ENCODE results near the gene SAPCD1.

The SAPCD1 gene

DNA sequence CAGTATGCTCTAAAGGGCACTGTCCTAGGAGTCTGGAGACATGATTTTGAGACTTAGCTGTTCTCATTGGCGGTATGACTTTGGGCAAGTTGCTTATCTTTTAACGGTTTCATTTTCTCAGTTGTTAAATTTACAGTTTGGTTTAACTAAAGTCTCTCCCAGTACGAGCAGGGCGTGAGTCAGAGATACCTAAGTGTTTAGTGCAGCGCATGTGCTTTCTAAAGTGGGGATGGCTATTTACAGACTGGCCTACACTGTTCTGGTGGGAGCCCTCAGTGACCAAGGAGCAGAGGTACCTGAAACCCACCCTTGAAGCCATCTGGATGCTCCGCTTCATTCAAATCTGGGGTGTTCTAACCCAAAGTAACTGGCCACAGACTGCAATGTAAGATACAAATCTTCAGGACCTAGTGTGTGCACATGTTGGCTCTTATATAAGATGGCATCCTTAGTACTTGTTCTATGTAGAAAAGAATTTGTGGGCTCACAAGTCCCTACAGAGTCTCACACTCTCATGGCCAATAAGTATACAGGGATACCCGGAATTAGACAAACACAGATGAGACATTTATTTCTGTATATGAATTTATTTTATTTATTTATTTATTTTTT is 11.9 kb upstream of the SAPCD1 start:
- DNase-seq (no peak), ATAC-seq (no peak)

DNA sequence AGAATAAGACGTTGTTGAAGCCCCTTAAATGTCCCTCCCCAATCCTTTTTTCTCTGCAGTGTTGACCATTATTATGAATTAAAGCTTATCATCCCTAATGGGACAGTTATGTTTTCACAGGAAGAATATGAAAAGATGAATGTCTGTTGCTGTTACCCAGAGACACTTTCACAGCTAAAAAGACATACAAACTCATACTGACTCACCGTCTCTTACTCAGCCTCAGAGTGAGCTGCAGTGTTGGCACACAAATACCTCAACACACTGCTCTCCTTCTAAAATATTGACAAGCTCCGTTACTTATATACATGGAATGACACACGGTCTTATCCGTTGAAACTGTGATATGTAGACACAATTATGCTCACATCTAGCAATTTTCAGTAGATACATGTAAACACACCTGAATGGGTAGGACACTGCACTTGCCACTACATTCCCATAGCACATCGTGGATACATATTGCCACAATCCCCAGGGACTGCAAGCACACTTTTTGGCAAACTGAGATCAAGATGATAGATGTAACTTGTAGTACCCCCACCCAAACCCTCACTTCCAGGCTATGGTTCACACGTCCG is 9.6 kb upstream of the SAPCD1 start:
- DNase-seq (no peak), ATAC-seq (no peak)

DNA sequence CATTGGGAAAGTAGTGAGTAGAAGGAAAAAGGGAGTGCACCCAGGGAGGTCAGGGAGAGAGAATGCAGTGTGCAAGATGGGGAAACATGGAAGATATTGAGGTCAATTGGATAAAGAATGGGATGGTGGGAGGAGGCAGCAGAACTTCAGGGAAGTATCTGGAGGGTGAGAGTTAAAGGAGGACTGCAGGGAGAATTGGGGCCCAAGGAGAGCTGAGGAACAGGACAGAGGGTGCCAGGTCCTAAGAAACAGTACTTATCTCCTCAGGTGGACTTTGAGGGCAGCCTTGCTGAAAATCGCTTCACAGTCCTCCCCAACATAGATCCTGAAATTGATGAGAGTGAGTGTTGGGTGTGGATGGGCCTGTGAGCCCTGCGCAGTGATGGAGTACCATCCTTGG is 4.2 kb upstream of the SAPCD1 start:
- no peak for DNase-seq
- no peak for ATAC-seq

DNA sequence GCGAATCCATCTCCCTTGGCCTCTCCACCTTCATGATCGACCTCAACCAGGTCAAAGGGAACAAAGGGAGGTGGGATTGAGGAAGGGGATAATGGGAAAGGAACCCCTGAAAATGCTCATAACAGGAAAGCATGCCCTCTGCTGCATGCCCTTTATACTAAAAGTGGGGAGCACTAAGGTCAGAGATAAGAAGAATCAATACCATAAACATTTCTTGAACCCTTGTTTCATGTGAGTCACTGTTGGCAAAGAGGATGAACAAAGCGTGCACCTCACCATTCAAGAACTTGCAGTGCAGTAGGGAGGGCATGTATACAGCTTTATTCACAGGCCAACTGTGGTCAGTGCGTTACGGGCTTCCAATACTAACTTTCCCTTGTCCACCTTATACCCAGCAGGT is 1.7 kb upstream of the SAPCD1 start:
- no peak for ATAC-seq
- DNase-seq = no peak

DNA sequence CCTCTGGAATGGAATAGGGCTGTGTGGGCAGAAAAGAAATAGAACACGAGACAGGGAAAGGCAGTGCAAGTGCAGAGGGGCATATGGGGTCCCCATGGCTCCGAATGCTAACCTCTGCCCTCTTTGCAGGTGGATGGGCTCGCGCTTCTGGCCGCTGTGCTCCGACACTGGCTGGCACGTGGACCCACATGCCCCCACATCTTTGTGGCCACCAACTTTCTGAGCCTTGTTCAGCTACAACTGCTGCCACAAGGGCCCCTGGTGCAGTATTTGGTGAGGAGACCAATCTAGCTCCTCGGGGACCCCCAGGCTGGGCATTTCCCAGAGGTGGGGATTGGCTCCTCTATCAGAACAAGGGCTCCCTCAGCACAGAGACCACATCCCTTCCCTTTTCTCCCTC is 1.1 kb upstream of the SAPCD1 start:
- DNase-seq (no peak), ATAC-seq (no peak)

DNA sequence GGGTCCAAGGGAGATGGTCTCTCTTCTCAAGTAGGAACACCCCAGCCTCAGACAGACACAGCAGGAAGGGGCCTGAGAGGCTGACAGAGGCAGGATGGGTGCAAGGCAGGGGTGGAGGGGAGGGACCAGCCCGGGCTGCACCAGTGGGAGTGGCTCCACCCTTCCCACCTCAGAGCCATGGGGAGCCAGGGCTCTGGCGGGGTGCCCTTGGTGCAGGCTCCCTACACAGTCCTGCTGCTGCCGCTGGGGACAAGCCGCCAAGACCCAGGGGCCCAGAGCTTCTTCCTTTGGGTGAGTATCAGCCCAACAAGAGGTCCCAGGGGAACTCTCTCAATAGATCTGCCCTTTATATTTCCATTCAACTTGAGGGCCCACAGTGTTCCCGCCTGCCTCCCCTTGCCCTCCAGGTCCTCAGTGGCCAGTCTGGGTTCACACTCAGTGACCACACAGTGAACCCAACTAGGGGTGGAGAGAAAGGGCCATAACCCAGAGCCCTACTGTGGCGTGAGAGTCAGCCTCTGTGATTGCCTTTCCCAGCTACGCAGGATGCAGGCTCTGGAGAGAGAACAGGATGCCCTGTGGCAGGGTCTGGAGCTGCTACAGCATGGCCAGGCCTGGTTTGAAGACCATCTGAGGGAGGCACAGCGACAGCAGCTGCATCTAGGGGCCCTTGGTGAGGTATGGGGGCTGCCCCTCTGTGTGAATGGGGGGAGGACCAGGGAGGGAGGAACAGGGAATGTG is 592 bp downstream of the SAPCD1 start:
- DNase-seq = no peak
- ATAC-seq = no peak

DNA sequence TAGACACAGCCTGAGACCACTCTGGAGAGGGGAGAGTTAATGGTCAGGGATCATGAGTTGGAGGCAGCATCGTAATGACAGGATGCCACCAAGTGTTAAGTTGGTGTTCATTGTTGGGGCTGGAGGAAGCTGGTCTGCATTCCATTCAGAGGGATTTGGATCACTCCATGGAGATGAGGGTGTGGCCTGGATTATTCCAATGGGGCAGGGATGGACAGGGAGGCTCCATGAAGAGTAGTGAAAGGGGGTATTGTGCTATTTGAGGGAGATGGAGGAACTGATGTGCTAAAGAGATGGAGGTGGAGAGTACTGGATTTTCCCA is 1.1 kb downstream of the SAPCD1 start:
- ATAC-seq (no peak), DNase-seq (no peak)

DNA sequence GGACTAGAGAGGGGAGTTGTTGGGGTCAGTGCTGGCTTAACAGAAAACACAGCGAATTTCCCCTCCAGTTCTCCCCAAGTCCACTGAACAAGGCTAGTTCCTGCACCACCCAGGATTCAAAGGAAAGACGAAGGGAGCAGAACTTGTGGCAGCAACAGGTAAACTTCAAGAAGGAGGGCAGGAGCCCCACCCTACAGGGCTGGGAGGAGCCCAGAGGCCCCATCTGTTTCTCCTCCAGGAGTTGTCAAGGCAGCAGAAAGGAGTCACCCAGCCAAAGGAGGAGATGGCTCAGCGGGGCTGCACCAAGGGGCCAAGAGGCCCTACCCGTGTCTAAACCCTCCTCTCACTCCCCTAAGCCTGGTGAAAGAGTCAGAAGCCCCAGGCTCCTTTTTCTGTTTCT is 1.7 kb downstream of the SAPCD1 start:
- no peak for ATAC-seq
- DNase-seq = no peak

DNA sequence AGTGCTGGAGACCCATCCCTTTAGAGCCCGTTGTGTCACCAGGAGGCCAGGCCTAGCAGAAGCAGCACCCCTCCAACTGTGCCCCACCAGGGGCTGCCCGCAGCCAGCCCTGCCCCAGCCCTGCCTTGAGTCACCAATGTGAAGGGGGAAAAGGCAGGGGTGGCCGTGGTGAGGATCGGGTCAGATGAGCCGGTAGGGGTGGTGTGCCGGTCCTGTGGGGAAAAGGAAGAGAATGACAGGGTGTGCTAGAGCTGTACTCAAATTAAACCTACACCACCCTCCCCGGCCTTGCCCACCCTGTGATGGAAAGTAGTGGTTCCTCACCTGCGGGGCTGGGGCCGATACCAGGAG is 3.1 kb downstream of the SAPCD1 start:
- DNase-seq (no peak), ATAC-seq (peak; percentile 32)

DNA sequence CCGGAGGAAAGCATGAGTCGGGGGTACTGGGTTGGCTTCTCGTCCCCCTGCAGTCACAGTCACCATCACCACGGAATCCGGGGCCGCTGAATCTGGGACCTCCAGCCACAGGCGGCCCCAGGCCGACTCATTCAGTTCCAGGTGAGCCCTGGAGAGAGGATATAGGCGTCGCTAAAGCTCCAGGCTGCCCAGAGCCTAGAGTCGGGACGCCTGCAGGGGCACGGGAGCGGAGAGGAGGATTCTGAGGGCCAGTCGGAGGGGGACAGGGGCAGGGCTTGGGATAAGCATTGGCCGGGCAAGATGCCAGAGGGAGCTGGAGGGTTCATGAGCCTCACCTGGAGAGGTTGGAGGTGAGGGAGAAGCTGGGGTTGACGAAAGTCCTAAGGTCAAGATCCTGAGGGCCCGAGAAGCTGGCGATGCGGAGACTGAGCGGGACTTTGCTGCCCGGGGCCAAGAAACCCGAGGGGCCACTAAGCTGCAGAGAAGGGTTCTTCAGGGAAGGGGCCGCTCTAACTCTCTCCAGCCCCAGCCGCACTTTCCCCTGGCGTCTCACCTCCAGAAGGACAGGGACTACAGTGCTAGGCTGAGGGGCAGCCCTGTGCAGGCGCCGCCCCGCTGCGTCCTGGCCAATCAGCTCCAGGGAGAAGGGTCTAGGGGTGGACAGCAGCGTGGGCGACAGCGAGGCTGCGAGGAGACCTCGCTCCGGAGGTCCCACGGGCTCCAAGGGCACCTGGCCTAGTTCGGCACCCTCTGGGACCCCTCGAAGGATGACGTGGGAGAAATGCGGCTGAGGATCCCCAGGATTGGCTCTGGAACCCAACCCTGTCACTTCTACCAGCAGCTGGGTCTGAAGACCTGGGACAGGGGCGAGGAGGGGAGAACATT is 3.7 kb downstream of the SAPCD1 start:
- DNase-seq (no peak), ATAC-seq (peak; percentile 1)

DNA sequence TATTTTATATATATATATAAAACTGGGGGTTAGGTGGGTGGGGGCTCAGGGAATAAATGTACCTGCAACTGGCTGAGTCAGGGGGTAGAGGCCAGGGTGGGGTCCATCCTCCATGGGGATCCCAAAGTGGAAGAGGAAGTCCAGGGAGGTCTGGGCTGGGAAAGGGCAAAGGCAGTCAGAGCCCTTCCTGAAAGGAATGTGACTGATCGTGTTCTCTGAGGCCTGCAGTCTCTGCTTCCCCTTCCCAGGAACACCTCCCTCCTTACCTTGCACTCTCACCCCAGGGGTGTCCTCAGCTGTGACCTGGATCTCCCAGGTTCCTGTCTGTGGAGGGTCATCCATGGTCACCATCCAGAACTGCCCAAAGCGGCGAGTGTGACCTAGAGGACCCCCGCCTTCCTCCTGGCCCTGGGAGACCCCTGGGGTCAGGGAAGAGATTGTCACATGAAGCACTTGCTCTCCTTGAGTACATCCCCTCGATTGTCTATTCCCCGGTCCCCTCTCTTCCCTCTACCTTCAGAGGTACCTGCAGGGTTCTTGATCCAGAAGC is 4.7 kb downstream of the SAPCD1 start:
- no peak for ATAC-seq
- no peak for DNase-seq

DNA sequence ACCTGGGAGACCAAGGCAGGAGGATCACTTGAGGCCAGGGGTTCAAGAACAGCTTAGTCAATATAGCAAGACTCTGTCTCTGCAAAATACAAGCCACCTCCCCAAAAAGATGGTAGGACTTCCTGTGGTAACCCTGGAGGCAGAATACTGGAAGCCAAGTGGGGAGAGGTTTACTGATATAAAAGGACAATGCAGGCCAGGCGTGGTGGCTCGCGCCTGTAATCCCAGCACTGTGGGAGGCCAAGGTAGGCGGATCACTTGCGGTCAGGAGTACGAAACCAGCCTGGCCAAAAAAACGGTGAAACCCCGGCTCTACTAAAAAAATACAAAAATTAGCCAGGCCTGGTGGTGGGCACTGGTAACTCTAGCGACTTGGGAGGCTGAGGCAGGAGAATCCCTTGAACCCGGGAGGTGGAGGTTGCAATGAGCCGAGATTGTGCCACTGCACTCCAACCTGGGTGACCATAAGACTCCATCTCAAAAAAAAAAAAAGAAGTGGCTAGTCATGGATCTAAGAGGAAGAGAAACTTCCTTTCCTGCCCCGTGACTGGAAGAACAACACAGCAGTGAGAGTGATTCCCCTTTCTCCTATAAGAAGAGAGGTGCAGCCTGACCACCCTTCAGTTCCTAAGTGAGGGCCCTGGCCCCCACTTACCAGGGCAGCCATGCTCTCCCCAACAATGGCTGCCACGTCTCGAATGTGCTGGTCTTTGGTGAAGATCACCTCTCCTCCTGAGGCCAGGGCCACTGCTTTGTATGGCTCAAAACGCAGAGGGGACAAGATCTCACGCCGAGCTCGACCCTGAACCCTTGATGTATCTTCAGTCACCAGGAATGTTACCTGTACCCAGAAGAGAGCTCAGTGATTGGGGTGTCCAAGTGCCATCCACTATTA is 6.2 kb downstream of the SAPCD1 start:
- DNase-seq (no peak), ATAC-seq (no peak)

DNA sequence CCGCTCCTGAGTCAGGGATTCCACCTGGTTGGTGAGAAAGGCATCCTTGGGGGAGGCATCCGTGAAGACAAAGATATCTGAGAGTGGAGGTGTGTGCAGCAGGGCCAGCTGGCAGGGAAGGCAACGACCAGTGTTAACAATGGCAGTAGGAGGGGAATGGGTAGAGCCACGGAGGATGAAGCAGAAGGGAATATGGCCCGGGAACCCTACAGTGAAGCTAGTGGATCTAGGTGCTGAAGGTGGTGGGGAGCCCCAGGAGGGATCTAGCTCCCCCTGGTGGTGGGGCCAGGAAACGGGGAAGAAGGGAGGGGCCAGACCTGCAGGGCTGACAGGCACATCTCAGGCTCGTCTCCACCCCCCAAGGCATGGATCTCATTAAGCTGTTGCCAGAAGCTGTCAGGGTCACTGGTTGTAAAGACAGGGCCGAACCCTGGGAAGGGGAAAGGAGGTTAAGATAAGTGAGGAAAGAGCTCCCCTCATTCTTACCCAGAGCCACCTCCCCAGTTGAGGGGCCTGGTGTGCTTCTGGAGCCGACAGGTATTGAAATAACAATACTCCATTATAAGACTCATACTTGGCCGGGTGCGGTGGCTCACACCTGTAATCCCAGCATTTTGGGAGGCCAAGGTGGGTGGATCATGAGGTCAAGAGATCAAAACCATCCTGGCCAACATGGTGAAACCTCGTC is 7.4 kb downstream of the SAPCD1 start:
- DNase-seq (peak; percentile 87), ATAC-seq (peak; percentile 74)

DNA sequence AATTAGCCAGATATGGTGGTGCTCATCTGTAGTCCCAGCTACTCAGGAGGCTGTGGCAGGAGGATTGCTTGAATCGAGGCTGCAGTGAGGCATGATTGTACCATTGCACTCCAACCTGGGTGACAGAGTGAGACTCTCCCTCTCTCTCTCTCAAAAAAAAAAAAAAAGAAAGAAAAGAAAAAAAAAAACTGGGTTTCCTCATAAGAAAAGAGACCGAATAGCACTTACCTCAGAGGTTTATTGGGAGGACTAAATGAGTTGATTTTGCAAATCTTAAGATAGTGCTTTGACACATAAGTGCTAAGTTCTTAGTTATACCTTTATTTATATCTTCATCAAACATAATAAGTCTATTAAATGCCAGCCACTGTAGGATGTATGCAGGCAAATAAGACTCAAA is 8.4 kb downstream of the SAPCD1 start:
- ATAC-seq = no peak
- no peak for DNase-seq

DNA sequence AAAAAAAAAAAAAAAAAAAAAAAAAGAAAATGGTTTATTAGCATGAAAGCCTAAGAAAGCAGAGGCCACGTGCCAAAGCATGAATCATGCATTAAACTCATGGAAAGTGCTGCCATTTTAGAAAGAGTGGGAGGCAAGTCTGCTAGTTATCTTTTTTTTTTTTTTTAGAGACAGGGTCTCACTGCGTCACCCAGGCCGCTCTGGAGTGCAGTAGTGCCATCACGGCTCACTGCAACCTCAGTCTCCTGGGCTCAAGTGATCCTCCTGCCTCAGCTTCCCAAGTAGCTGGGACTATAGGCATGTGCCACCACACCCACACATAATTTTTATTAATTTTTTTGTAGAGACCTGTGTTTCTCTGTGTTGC is 9.5 kb downstream of the SAPCD1 start:
- ATAC-seq = no peak
- no peak for DNase-seq

DNA sequence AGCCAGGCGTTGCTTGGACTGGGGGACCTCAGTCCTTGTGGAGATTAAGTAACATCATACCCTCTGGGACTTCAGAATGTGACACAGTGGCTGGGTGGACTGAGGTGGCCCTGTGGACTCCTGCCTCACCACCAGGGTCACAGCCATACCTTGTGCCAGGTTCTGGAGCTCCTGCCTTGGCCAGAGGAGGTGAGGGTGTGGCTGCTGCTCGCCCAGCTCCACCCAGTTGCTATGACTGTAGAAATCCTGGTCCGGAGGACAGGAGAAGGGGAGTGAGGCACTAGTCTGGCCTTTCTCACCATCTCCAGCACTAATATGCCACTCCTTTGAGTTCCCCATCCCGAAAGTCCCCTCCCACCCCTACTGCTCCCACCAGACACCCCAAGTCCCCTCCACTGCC is 12.7 kb downstream of the SAPCD1 start:
- no peak for ATAC-seq

DNA sequence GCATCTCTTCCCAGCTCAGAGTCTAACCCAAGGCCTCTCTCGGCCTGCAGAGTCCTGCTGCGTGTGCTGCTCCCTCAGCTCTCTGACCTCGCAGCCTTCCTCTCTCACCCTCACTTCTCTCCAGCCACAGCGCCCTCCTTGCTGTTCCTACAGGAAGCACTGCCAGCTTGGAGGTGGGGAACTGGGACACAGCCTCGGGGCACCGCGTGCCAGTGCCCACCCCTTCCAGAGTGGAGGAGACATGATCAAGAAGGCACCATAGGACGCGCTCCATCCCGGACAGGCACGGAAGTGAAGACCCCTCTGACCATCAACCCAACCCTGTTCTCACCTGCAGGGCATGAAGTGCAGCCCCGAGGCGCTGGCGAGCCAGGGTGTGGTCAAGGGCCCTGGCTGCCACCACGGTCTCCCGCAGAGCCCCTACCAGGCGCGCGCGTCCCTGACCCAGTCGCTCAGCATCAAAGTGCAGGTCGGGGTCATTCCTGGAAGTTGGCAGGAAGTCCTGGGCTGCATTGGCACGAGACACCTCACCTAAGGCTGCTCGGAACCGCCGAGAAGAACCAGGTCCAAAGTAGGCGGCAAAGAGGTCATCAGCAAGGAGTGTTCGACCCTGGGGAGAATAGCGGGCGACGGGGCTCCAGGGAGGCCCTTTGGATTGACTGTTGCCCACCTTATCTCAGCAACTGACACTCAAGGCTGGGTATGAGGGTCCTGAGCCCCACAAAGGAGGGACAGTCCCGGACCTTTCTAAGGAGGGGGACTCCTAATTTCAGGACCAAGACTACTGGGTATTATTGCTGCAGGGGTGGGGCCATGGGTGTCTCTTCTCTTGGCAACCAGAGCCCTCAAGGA is 13.4 kb downstream of the SAPCD1 start:
- DNase-seq (no peak), ATAC-seq (no peak)

More for the DNA sequence above, 12.7 kb downstream of the SAPCD1 start:
- DNase-seq = no peak

DNA sequence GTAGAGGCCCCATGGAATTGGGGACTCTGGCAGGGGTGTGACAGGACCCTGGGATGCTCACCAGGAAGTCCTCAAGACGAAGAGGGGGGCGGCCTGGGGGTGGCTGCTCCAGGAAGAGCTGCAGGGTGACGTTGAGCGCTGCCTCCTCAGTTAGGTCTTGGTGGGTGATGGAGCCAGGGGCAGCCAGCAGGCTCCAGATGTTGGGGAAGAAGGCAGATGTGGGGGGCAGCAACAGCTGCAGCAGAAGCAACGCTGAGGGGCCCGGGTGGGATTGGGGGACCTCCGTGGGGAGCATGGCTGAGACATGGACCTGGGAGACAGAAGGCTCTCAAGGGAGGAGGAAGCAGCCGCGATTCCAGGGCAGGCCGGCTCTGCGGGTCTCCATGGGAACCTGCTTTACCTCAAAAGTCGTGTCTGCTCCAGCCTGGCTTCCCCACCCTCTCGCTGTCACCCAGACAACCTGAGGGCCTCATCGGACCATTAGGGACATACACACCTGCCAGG is 14.1 kb downstream of the SAPCD1 start:
- DNase-seq (peak; percentile 31), ATAC-seq (no peak)

DNA sequence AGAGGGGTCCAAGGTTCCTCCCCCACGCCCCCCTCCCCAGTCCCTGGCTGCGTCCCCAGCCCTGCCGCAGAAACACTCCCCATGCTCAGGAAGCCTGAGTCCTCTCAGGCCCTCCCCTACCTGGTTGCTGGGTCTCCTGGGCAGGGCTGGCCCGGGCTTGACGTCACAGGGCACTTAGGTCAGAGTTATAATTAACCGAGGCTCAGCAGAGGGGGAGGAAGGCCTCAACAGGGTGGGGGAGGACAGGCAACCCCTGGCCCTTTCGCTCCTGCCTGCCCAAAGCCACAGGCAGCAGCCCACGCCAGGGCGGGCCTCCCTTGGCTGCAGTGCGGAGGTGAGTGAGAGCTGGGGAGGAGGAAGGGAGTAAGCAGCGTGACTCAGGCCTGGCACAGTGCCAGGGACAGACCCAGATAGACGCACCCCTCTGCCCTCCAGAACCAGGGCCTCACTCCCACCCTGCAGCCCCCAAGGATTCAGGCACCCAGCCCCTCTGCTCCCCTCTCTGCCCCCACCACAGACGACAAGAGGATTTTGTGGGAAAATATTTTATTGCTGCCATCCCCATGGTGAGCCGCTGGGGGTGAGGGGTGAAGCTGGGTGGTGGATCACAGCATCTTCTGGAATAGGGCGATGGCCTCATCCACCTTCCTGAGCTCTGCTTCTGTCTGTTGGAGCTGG is 14.7 kb downstream of the SAPCD1 start, which contains the start of gene VWA7:
VWA7 (minus strand) TSS at position 340 of the 678 bp plus-strand sequence. CDS start 549 bp downstream, outside the sequence.
- ATAC-seq (peak; percentile 93), DNase-seq (peak; percentile 88)

Measured in stimulated activated naive CD8-positive, alpha-beta T cell treated with anti-CD3 and anti-CD28 coated beads, Interleukin-15, Interleukin-2, amounts not matched to agents 100 U/mL and 50 U/mL, for 24 hours (primary cell).